ENCODE data around the gene GALK2. TPM values are rescaled to one million over a fixed set of nuclear protein-coding genes. Genes with fewer than 3 reads are reported as not detected.

The GALK2 gene
- total and polyA plus RNA-seq, 2 of the 8 experiments (the other 6 are each of a cell fraction or from before 2014, with no cell fraction given), result 8.7 to 16.1 TPM

DNA sequence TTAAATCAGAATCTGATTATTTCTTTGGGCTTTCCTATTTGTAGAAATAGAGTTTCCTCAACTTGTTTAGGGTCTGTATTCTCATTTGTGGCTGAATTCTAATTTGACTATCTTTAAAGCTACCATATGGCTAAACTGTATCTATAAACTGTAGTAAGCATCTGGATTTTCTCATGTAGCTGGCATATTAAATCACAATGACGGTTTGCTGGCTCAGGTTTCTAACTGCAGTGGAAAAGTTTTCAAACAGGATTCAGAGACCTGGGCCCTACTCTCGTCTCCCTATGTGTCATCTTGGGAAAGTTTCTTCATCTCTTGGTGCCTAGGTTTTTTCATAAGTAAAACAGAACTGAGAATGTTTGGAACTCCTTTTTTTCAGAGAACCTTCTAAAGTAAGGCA, 68.3 kb downstream of the GALK2 start (continued):
- no peak for TF ChIP-seq CHD7 (IDR thresholded peaks at IDR 0.05; ENCODE audit: insufficient replicate concordance, low read length)
- TF ChIP-seq ATF2 (IDR thresholded peaks at IDR 0.05; ENCODE audit: low read length), result no peak
- no peak for TF ChIP-seq HDAC6 (IDR thresholded peaks at IDR 0.05; ENCODE audit: low read depth, low read length)
- no peak for TF ChIP-seq USF2 (IDR thresholded peaks at IDR 0.05; ENCODE audit: low read length)
- TF ChIP-seq NRF1 (IDR thresholded peaks at IDR 0.05; ENCODE audit: low read depth, low read length), result no peak
- TF ChIP-seq RFX5 (IDR thresholded peaks at IDR 0.05; ENCODE audit: borderline replicate concordance, low read depth, low read length), result no peak
- TF ChIP-seq TBP (IDR thresholded peaks at IDR 0.05; ENCODE audit: low read depth, low read length), result no peak
- TF ChIP-seq JUND (IDR thresholded peaks at IDR 0.05; ENCODE audit: low read length), result no peak
- no peak for TF ChIP-seq KDM5A (IDR thresholded peaks at IDR 0.05; ENCODE audit: low read length)

Measured in H1 (cell line).